Effector CD8-positive, alpha-beta T cell (primary cell): Measurements from ENCODE around the gene AOAH.

Experiments used
- DNase-seq: peaks from one replicate; lab custom pipeline; 2025; lab: John Stamatoyannopoulos, UW

The AOAH gene

DNA sequence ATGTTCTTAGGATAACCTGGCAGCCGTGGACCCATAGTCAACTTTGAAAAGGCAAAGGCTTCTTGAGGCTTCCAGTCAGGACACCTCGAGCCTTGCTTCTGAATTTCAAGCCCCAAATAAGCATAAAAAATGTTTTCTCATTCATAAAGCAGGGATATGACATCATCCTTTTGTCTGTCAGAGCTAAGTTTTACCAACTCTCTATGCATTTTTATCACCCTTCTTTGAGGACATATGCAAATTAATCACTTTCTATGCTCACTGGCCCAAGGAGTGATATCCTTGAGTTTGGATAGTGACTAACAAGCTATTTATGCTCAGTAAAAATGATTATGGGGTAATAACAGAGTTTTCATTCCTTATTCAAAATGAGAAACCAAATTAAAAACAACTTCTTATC lies 175.3 kb downstream of the AOAH start:
- DNase-seq, result no peak

DNA sequence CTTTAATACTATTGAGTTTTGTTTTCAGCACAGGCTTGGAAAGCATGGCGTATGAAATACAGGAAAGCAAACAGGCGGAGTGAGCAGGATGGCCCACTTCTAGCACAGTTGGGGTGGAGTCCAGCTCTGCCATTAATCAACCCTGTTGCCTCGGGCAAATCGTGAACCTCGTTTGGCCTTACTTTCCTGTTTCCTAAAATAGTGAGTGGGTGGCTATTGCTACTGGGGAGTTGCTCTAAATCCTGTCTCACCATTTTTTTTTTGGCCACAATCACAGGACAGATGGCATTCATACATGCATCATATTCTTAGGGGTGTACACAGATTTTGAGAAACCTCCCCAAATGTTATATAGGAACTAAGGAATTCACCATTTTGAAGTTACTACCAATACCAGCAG lies 176.9 kb downstream of the AOAH start:
- DNase-seq, result no peak

DNA sequence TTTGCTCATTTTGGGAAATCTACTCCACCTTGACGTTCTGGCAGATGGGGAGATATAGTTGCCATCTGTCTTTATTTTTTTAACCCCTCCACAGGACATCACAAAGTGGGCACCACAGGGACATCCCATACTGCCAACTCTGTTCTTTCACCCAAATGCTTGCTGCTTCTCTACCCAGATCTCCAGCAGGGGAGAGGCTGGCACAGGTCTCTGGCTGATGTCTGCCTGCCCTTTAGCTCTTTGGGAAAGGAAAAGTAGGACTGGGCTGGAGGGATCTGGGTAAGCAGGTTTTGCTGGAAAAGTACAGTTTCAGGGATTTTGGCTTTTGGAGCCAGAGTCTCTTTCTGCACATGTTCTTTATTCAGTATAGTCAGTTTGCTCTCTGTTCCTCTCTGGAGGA lies 178.0 kb downstream of the AOAH start:
- DNase-seq, result no peak

DNA sequence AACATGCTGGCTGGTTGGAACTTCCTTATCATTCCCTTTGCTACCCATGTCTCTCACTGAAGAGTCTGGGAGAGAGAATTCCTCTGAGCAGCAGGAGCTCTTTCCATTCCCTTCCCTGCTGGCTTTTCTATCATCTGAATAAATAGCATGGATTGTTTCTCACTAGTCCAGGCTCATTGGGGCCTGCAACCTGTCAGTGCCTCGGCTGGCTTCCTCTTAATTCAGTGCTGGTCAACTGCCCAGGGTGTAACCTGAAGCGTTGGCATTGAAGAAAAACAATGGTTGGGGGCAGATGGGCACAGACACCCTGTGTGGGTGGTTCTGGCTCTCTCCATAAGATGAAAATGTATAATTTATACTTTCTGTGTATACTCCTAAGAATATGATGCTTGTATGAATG lies 179.0 kb downstream of the AOAH start:
- DNase-seq, result no peak

DNA sequence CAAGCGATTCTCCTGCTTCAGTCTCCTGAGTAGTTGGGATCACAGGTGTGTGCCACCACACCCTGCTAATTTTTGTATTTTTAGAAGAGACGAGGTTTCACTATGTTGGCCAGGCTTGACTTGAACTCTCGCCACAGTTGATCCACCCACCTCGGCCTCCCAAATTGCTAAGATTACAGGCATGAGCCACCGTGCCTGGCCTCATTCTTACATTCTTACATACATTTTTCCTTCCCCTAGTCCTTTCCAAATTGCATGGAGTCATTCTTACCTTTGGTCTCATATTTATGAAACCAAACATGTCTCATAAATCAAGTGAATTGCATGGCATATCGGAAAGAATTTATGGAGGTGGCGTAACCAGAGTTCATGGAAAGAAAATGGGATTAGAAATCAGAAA lies 186.2 kb downstream of the AOAH start:
- no peak for DNase-seq

DNA sequence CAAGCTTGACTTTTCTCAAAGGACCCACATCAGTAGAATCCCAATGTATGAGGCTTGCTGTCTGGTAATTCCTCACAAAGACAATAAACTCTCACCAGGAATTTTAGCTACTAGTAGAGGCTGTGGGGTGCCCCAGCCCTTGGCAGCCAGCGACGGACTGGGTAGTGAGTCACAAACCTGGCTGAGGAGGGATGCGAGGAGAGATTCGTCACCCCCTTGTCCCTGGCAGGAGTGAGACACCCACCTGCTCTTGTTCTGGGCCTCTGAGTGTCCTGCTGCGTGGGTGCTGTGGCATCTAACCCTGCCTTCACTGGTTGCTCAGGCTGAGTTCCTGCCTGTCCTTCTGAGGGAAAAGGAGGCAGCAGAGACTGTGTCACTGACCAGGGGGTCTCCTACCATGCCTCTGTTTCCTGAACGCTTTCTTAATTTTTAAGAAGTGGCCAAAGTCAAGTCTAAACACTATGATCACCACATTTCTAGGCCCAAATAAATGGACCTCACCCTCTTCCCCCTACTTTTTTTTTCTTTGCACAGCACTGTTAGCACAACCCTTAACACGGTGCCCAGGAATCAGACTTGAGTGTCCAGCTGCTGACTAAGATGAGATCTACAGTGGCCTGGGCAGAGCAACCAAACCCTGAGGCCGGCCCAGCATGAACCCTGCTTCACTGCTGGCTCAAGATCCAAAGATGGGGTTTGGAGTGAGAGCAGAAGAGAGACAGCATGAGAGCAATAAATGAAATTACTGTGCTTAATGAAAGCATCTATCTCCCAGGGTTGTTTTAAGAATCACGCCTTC lies 188.2 kb downstream of the AOAH start:
- no peak for DNase-seq

DNA sequence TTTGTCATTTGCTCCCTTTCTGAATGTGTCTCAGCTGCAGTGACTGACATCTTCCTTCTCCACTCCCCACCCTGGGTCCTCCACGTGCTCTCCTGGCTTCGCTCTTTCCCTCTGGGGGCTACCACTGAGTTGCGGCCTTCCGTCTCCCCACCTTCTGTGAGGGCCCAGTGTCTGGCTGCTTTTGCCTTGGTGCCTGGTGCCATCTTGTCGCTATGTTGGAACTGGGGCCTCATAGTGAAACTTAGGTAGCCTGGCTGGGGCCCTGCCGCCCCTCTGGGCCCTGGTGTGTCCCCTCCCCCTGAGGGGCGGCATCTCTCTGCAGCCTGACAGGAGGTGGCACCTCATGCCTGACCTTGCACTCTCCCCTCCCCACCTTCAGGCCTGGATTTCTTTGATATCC lies 190.6 kb downstream of the AOAH start:
- no peak for DNase-seq

DNA sequence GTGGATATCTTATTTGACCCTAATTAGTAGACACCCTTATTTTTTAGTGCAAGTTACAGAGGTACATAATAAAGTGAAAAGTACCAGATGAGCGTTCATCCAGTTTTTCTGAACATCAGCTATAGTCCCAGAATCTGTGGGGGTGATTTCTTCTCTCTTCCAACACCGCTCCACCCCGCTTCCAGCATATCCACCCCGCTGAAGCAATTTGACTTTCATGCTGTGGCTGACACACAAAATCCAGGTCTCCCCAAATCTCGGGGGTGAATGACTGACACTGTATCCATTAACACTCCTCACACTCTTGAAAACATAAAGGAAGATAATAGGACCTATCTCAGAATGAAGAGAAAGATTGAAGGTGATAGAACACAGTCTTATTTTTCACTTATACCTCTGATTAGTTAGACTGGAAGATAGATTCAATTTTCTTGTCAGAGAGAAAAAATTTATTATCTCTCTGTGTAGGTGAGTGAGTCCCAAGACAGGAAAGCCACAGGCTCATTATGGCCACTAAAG lies 191.3 kb downstream of the AOAH start:
- DNase-seq, result no peak

DNA sequence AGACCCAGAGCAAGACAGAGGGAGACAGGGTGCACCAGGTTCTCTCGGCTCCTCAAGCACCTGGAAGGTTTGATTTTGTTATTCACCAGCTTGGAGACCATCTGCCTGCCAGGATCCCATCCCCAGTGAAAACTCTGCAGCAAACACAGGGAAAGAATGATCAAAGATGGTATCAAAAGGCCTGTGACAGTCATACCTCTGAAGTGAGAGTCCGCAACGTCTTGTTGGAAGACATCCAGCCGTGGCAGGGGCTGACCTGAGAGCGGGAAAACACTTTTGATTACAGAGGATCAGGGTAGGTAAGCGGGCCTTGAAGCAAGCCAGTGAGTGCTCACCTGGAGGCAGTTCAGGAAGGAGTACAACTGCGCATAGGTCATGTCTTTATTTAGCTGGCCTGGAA lies 192.3 kb downstream of the AOAH start:
- DNase-seq, result no peak

DNA sequence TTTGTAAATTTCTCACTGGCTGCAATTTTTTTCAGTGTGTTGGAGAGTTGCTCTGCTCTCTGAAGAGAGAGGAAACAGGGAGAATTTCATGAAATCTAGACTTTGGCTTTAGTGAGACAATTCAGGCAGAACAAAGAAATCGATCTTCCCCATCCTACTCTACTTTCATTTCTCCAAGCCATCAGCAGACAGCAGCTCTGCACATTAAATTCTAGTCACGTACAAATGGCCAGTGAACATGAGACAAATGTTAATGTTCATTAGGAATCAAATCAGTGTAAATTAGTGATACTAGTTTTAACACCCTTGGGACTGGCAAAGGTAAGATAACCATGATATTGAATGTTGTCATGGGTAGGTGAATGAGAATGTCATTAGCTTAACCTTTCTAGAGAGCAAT lies 193.8 kb downstream of the AOAH start:
- no peak for DNase-seq

DNA sequence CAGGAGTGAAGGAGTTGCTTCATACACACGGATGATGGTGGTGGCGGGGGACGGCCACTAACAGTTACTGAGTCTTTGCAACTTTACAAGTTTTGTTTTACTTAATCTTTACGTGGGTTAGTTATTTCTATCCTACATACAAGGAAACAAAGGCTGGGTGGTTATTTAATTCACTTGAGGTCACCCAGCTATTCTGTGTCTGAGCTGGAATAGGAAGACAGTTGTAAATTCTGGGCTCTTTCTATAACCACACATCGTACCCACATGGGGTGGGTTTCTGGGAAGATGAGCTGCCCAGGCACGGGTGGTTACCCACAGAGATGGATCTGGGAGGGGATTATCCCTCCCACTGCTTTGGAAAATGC lies 196.8 kb downstream of the AOAH start:
- DNase-seq, result no peak

DNA sequence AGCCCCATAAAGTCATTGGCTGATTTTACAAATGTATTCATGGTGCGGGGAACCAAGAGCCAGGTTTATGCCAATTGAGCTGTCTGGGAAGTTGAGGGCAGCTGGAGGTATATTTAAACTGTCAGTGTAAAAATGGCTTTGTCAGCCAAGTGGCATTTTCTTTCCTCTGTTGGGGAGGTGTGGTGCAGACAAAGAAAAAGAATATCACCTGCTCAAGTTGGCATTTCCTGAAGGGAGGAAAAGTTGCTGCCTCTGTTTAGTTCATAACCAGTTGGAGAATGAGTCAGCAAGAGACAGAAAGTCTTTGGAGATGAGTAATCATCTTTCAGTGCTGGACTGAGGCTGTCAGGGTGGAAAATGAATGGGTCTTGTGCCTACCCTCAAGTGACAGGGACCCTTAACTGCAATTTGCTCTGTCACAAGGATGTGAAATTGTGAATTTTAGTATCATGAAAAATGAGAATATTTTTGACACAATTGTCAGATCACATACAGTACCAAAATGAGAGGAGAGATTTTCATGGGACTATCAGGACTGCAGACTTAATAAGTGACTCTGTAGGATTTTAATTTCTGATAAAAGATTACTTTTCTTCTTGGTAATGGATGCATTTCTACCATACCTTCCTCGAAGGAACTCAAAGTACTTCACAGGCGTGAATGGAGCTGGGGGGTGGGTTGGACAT lies 197.3 kb downstream of the AOAH start:
- DNase-seq, result no peak

DNA sequence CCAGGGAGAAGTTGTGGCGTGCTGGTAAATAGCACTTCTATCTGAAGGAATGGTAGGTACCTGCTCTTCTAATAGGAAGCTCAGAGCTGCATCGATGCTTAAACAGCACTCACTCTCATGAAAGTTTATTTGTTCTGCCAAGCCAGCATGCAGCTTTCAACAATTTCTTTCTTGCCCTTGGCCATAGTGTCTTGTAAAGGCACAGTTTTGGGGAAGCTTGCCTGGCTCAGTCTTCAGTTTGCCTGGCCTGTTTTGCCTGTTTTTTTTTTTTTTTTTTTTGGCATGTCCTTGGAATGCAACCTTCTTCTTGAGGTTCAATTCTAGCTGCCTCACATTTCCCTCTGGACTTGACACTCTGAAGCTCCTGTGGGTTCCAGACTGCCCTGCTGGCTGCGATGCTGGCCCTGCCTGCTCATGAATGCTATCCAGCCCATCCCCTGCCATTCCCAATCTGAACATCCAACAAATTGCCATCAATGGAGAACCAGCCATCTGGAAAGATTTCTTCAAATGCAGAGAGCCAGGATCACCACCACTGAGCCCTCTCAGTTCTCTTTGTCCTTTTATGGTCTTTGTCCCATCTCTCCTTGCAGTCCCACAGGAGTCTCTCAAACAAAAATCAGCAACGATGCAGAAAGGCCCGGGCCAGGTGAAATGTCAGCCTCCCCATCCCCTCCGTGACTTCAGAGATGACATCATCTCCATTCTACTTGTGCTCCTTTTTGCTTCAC lies 200.8 kb downstream of the AOAH start:
- DNase-seq, result no peak

DNA sequence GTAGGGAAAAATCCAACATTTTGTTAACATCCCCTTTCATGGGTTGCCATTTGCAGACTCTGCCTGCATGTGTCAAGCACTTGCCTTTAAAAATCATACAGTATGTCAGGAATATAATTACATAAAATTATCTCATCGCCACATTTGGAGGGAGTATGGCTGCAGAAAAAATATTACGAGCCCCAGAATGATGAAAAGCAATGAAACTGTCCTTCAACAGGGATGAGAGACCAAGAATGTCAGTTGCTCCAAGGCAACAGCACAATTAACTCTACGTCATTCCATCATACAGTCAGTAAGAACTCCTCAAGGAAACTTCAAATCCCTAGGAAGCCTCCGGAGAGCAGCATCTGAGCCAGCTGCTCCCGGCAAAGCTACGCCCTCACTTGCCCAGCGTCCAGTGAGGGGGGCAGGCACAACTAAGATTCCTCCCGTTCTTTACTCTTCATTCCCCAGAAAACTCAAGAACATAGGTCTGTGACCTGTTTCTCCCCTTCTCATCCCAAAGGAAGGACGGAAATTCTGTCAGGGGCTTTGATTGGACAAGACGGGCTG lies 201.8 kb downstream of the AOAH start:
- DNase-seq, result no peak

DNA sequence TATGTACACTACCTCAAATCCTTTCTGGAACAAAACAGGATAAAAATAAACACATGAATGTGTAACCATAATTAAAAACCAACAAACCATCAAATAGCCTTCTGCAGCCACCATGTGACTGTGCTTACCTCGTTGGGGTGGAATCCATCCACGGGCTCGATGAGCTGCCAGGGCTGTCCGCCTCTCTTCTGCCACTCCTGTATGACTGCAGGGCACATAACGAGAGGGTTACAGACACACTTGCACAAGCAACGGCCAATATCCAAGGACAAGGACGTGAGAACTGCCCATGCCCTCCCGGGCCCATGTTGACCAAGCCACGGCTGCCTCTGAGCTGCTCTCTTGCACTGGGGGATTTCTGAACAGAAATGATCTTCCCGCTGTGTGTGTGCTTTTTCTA lies 202.4 kb downstream of the AOAH start:
- no peak for DNase-seq

DNA sequence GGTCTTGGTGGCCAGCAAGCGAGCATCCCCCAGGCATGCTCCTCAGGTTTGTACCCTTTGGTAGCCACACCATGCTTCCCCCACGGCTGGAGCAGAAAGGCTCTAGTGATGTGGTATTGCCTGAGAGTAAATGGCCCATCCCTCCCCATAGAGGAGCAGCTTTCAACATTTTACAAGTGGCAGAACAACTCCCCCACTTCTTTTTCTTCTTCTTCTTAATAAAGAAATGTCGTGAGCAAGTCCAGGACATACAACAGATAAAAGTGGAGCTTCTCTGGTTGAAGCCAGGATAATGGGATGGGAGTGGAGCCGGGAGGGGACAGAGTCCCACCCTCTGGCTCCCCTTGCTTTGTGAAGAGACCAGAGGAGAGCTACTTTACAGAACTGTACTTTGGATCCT lies 203.2 kb downstream of the AOAH start:
- DNase-seq, result no peak

DNA sequence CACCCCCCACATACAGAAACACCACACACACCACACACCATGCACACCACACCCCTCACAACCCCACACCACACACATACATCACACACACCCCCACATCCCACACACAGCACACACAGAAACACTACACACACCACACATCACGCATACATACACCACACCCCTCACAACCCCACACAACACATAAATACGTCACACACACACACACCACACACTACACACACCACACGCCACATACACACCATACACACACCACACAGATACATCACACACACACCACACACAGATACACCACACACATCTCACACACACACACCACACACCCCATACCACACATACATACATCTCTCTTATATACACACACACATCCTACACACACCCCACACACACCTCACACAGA lies 208.4 kb downstream of the AOAH start:
- DNase-seq, result no peak

DNA sequence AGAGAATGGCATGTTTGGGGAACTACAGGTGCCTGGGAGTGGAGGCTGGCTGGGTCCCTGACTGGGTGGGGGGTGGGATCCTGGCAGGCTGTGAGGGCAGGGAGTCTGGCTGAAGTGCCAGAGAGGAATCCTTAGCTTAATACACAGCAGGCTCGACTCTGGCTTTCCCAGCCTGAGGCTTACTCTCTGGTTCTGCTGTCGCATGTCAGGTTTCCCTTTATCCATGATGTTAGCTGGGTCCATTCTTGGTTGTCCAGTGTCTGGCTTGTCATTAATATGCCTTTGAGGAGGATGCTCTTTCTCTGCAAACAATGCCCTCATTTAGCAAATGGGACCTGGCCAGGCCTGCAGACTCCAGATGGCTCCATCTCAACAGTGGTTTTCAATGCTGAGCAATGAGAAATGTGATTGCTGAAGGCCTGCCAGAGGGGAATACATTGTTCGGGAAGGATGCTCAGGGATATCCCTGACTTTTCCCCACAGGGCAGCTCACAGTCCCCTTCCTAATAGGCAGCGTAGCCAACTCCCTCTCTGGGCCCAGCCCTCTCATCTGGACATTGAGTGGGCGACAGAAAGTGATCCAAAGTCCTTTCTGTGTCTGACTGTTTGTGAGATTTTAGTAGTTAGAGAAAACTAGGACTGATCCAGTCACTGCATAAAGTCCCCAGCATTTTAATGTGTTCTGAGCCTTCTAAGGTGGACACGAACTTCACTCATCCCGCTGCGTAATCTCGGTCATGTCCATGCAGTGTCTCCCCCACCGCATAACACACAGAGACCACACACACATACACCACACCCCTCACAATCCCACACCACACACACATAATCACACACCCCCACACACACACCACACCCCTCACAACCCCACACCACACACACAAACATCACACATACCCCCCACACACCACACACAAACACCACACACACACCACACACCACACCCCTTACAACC lies 209.7 kb downstream of the AOAH start:
- no peak for DNase-seq

DNA sequence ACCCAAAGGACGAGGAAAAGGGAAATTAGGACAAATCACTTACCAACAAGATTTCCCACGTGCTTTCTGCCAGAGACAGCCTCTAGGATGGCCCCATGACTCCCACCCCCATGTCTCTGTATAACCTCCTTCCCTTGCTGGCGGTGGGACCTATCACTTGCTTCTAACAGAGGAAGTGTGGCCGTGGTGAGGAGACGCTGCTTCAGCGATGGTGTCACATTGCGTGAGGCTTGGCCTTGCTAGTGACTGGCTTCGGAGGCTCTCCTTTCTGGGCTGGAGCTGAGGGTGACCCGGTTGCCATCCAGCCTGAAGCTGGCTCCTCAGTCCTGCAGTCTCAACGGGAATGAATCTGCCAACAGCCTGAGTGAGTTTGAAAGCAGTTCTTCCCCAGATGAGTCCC lies 210.9 kb downstream of the AOAH start:
- DNase-seq, result no peak

DNA sequence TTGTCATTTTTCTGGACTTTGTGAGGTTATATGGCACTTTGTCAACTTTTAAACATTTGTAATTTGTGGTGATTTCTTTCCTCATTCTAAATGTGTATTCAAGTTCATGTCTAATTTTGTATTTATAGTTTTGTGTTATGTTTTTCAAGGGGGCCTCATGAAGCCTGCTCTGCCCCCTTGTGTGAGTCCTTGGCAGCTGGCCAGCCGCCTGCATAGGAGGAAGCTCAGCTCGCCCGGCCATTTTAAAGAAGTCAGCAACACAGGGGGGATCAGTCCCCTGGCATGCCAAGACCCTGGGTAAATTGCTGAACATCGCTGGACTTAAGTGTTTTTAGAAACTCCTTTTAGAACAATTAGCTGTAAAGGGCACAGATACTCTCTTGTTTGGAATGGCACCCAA lies 211.7 kb downstream of the AOAH start:
- no peak for DNase-seq

DNA sequence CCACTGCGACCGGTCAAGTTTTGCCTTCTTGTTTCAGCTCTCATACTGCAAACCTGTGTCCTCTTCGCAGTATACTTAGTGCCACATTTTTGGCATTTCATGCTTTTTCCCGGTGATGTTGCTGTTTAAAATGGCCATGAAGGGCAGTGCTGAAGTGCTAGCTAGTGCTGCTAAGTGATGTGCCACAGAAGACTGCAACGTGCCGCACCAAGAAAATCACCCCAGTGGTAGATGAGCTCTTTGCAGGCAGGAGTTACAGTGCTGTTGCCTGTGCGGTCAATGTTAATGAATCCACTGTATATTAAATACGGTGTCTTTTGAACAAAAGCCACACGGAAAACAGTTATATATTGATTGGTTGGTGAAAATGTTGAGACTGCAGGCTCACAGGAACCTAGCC lies 214.3 kb downstream of the AOAH start:
- no peak for DNase-seq
